ENCODE measurements around the gene NPTN.

GRCh38 chr15:73575636-73576247 lies 57.4 kb downstream of the NPTN start:
- TF ChIP-seq POLR2A (IDR thresholded peaks at IDR 0.05; ENCODE audit: low read depth, low read length) (no peak), POLR2AphosphoS5 (IDR thresholded peaks at IDR 0.05; ENCODE audit: low read depth, low read length) (no peak), TAF1 (IDR thresholded peaks at IDR 0.05; ENCODE audit: low read depth, low read length) (no peak), SPI1 (IDR thresholded peaks at IDR 0.05; ENCODE audit: low read depth, low read length) (no peak)

Measured in GM12891 (cell line).